Stimulated activated naive CD4-positive, alpha-beta T cell (primary cell): Measurements from ENCODE around the gene COMMD6.

Source experiments
- DNase-seq, 6 experiments: peaks; one replicate each; lab custom pipeline; 2025; lab: John Stamatoyannopoulos, UW

COMMD6 gene

DNA sequence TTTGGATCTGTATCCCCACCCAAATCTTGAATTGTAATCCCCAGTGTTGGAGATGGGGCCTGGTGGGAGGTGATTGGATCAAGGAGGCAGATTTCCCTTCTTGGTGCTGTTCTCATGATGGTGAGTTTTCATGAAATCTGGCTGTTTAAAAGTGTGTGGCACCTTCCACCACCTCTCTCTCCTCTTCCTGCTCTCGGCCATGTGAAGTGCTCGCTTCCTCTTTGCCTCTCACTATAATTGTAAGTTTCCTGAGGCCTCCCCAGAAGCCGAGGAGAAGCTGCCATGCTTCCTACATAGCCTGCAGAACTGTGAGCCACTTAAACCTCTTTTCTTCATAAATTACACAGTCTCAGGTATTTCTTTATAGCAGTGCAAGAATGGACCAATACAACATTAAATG, 15.7 kb downstream of the COMMD6 start:
- DNase-seq: no peak

DNA sequence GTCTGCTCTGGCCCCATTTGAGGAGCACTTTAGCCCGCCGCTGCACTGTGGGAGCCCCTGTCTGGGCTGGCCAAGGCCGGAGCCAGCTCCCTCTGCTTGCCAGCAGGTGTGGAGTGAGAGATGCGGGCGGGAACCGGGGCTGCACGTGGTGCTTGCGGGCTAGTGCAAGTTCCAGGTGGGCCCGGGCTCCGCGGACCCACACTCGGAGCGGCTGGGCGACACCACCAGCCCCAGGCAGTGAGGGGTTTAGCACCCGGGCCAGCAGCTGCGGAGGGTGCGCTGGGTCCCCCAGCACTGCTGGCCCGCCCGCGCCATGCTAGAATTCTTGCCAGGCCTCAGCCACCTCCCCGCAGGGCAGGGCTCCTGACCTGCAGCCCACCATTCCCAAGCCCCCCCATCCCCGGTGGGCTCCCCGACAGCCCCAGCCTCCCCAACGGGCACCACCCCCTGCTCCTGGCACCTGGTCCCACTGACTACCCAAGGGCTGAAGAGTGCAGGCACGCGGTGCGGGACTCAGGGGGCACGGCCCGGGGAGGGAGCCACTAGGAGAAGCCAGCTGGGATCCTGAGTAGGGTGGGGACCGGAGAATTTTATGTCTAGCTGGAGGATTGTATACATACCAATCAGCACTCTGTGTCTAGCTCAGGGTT, 19.1 kb downstream of the COMMD6 start:
- DNase-seq: no peak

DNA sequence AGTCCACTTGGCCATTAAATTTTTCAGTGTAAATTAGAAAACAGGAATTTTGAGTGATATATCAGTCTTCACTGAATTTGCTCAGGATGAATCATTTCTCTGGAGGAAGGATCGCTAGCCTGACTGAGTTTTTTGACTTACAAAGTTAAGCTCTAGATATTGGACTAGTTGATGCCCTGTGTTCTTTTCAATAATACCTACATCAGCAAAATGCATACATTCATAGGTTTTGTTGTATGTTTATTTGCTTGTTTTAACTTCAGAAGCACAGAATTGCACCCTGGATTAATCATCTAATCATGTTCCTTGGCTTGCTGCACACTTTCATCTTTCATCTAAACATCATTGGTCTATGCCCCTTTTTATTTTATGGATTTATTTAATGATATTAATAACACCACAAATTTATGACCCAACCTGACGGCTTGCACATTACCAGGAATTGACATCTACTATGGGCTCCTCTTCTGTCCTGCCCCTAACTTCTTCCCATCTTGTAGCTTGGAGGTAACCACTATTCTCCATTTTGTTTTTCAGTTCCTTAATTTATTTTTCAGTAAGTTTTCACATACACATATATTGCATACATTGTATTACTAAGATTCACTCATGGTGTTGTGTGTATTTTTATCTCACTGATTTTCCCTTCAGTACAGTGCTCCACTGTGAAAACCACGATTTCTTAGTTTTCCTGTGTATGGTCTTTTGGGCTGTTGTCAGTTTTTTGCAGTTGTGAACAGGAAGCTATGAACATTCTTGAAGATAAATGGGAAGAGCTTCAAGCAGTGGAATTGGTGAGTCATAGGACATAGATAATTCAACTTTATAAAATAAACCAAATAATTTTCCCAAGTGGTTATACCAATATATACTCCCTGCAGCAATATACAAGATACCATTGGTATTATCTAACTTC, 23.3 kb downstream of the COMMD6 start:
- no peak for DNase-seq

DNA sequence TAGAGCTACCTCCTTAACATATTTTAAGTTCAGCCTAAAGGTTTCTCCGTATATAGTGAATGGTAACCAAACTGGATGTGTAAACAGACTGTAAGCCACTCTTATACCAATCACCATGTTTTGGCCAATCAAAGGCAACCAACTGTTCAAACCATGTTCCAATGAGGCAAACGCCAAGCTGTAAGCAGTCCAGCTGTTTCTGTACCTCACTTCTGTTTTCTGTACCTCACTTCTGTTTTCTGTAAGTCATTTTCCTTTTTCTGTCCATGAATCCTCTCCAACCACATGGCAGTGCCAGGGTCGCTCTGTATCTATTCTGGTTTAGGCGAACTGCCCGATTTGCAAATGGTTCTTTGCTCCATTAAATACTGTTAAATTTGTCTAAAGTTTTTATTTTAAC, 24.4 kb downstream of the COMMD6 start:
- DNase-seq: no peak

DNA sequence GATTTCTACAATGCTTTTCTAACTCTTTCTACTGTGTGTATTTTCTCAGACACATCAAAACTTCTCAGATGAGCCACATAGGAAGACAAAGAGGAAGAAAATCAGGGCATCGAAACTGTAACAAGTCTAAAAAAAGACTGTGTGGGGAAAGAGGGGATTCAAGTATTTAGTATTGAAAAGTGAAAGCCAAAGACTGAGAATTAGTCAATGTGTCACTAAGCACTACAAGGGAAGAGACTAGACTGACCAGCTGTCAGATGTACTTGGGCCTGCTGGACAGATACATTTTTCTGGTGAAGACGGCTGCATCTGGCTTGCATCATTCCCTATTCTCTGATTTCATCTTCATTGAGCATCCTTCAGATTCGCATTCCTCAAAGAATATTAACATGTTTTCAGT, 25.4 kb downstream of the COMMD6 start:
- DNase-seq: no peak

DNA sequence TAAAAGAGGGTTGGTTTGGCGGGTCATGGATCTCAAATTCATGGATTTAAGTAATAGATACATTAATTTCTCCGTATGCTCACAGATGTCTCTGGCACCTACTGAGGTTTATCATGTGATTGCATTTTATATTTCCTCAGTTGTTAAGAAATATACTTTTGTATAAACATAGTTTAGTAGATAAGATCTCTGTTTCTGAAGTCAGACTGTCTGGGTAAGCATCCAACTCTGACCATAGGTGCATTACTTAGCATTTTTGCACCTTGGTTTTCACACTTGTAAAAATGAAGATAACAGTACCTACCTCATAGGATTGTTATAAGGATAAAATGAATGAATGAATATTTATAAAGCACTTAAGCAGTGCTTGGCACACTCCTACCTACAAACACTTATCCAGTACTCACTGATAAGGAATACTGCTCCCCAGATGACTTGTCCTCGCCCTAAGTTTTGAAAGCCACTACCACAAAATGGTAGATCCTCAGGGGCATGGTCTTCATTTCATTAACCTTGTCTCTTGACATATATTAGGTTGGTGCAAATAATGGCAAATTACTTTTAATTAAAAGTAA, 26.5 kb downstream of the COMMD6 start:
- DNase-seq: no peak

DNA sequence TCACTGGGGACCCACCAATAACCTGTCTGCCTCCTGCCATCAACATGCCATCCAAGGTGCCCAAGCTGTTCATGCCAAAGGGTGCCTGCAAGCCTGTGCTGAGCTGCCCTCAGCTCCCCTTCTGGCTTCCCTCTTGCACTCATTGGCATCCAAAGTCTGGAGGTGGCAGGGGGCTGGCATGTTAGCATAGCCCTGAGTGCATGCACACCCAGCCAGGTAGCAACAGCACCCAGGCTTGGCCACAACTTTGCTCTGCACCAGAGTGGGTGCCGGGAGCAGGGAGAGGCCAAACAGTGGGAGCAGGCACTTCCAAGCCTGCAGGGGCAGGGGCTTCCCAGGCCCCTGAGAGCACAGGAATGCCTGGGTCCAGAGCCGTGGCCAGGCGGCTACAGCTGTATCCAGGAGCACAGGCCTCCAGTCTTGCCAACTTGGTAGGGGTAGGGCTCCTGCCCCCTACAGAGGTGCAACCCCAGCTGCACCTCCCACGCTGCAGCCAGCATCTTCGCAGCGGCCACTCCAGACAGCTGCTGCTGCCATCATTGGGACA, 29.6 kb downstream of the COMMD6 start:
- no peak for DNase-seq

DNA sequence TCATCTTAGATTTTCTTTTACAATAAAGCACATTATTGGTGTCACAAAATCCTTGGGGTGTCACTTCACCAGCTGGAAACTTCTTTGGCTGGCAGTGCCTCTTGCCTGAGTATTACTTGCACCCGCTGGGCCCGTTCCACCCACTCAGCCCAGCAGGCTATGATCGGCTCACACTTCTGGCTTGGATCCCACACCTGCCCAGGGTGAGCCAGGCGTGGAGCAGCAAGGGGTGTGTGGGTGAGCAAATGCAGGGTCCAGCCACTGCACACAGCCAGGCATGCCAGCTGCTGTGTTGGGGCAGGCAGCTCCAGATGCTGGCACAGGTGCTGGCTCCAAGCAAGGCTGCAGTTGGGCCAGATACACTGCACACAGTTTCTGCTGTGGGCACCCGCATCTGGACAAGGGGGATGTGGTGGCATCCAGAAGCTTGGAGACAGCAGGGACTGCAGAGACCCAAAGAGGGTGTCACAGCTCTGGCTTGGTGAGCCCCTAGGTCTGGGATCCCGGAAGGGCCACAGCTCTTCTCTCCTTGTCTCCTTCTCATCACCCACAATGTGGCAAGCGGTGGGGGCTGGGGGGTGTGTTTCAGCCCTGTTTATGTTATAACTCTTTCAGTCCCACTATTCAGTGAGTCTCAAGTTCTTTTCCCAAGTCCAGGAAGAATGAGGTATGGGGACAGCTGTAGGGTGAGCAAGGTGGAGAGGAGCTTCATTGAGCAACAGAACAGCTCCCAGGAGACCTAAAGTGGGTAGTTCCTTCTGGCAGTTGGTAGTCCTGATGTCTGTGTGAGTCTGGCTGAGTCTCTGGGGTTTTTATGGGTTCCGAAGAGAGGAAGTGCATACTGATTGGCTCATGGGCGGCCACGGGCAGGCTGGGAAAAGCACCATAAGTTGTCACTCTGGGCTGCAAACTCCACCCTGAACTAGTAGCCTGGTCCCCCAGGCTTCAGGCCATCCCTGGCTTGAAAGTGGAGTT, 30.3 kb downstream of the COMMD6 start:
- no peak for DNase-seq

DNA sequence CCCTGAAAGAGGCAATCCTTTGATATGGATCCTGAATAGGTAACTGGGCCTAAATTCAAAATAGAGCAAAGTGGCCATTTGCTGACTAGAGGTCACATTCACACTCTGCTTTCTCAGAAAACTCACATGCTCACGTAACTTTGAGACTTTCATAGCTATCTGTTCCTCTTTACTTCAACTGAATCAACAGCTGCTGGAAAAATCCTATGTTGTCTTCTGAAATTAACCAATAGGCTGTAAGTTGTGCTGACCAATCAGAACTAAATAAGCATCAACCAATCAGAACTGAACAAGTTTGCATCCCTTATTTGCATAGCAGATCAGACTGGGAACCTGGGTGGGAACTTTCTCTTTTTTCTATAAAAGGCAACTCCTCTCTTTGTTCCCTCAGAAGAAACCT, 31.6 kb downstream of the COMMD6 start:
- no peak for DNase-seq

DNA sequence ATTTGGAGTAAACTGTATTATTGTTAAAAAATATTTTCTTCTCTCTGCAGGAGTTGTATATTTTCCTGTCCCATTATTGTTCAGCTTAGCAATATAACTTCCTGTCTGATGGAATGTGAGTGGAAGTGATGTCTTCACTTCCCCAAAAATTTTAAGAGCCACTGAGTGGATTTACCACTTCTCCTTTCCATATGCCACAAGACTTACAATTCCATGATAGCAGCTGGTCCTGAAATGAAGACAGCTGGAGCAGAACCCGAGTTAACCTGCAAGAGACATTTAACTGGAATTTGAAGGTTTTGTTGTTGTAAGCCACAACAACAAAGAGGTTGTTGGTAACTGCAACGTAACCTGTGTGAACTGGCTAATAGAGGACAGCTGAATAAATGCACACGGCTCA, 32.3 kb downstream of the COMMD6 start:
- DNase-seq: no peak

DNA sequence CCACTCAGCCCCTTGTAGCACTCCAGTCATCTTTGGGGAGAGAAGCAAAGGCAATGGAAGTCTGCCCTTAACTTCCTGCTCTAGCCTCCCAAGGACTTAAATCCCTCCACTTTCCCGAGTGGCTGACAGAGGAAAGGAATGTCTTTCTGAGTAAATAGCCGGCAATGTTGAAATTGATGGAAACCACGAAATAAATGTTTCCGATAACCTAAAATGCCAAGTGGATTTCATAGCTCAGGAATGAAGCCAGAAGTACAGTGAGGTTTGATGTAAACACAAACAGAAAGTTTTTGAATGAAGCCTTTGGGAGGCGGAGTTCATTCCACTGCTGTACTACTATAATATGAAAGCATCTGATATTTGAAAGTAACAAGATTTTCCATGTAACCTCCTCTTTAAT, 41.7 kb downstream of the COMMD6 start:
- DNase-seq: no peak

DNA sequence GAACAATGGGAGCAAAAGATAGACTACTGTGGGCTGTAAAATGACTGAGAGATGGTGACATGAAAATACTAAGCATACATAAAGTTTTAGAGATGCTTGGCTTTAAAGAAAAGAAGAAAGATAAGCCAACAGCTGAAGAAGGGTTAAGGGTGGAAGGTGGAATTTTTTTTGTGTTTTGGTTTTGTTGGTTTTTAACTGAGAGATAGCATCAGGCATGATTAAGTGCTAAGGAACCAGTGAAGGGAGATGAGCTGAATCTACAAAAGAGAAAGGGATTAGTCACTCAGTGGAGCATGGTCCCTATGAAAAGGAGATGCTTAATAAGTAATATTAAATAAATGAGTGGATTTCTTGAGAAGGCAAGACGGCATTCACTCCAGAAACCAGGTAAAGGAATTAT, 43.1 kb downstream of the COMMD6 start:
- DNase-seq: no peak

DNA sequence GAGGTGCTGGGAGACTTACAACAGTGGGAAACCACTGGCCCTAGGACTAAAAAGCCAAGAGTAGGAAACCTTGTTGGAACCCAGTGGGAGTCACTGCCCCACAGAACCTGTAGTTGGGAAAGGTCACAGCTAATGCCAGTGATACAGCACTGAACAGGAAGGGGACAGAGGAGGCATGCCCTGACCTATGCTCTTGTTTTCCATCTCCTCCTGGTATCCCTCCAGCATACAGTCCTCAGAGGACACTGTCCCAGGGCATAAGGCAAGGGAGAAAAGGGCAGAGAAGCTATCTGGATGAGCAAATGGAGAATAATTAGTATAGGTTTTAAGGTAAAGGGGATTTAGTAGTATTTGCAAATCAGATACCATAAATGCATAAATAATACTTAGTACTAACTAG, 44.5 kb downstream of the COMMD6 start:
- no peak for DNase-seq

DNA sequence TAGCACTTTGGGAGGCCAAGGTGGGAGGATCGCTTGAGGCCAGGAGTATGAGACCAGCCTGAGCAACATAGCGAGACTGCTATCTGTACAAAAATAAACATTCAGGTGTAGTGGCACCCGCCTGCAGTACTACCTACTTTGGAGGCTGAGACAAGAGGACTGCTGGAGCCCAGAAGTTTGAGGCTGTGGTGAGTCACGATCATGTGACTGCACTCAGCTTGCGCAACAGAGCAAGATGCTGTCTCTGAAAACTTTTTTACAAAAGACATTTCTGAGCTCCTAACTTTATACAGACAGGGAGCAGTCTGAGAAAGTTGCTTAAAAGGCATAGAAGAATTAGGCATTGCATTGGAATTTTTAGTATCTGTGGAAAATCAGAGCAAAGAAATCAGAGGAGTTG, 45.3 kb downstream of the COMMD6 start:
- DNase-seq: no peak

DNA sequence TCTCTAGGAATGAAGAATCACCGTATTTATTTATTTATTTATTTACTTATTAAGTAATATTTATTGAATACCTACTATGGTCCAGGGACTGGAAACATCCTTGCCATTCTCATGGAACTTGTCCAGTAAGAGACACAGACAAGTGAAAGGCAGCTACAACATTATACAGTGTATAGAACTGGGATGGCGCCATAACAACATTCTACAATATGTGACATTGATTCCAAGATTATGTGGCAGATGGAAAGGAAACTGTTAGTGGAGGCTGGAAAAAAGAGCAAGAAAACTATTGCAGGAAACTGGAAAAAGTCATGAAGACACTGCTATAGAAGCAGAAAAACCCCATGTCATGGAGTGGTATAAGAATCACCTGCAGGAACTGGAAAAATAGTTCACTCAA, 46.3 kb downstream of the COMMD6 start:
- no peak for DNase-seq

DNA sequence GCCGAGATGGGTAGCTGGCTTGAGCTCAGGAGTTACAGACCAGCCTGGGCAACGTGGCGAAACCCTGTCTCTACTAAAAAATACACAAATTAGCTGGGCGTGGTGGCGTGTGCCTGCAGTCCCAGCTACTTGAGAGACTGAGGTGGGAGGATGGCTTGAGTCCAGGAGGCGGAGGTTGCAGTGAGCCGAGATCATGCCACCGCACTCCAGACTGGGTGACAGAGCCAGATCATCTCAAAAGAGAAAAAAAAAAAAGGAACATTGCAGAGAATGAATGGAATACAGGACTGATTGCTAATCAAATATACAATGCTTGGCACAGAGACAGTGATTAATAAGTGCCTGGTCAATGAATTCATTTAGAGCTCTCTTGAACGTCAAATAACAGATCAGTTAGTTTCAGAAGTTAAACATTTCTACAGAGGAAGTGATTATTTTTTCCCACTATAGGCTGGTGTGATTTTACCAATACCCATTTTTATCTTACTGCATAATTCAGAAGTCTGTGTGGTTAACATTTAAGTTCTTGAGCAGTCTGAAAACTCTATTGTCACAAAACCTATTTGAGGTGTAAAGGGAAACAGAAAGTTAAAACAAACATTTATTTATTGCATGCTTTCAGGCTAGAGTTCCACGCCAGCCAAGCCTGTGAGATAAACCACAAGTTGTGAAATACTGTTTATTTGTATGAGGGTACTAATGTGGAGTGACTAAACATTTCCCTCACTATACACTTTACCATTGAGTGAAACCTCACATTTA, 48.0 kb downstream of the COMMD6 start:
- DNase-seq: no peak

DNA sequence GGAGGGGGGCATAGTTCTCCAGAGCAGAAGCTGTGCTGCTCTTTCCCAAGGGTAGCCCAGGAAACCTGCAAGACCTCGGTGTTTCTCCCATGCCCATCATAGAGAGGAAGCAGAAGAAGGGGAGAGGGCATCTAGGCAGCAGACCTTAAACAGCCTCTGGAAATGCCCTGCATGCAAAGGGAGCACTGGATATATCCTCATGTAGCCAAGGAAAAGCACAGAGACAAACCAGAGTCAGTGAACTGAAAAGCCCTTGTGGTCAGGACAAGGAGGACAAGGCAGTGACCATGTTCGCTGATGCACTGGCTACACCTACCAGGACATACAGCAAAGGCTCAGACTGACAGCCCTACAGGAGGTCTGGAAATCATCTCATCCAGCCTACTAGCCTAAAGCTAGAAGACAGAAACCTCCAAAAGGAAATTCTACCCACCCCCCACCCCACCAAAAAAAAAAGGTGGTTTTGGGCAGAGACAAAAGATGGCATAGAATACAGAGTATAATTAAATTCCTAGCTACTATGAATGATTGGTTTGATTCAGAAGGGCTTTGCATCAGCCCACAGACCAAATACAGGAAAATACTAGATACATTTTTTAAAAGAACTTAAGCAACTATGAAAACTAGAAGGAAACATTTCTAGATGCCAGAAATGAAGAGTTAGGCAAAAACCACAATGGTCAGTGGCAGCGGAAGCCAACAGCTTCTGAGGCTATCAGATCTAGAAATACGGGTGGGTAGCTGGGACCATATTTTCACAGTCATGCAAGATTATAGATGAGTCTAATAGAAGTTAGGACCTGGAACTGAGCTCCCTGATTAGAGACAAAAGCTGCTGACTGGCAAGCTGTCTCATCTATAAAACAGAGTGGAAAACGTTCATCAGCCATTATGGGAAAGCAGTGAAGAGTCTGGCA, 51.2 kb downstream of the COMMD6 start:
- DNase-seq: no peak

DNA sequence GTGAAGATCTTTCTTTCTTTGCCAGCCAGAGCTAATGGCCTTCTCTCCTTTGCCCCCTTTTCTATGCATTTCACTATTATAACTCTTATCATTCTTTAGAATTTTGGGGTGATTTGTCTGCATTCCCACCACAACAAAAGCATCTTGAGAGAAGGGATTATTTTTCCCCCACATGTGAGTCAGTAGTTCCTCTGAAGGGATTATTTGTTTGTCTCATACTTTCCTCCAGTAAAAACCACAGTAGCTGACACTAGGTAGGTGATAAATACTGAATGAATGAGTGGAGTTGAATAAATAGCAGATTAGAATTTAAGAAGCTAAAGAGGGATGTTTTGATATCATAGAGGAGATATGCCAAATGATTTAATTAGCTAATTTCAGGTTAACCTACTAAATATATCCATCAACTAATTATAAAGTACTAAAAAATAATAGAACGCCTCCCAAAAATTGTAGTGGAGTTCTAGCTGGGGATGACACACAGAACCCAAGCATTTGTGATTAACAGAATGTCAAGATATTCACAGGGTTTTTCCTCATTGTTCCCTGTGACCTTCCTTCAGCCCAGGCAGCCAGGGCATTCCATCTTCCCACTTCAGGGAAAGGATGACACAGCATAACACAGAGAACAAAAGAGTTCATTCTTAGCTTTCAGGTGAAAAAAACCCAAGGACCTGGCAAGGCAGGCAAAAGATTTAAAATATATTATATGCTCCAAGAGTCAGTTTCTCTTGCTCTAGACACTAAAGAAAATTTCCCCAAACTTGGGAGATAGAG, 52.2 kb downstream of the COMMD6 start:
- no peak for DNase-seq

DNA sequence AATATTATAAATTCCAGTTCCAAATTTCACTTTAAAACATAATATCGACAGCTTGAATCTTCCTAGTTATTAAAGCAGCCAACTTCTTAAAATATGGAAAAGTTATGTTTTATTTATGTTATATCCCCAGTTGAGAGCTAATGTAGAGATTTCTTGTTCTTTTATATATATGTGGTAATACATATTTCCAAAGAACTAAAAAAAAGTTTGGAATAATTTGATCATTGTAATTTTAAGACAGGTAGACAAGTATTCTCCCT, 54.9 kb downstream of the COMMD6 start:
- DNase-seq: no peak
